Esophagus squamous epithelium (tissue), 4 donors: ENCODE results near the gene OR2M2.

ENCODE experiments used
- CTCF ChIP-seq, 6 experiments: fragments of 450-650 bp in 4 of 6; fragments of 200-600 bp in 2 of 6; sonication (generic) in 2 of 6; IDR thresholded peaks; one replicate each; pipeline ENCODE4 v1.5.1; 2016 to 2019; ENCODE audit warnings: antibody characterized with exemption in 6 of 6, mild to moderate bottlenecking in 4 of 6, moderate library complexity in 4 of 6
- POLR2A ChIP-seq, 4 donors: fragments of 450-650 bp; IDR thresholded peaks; one replicate each; pipeline ENCODE4 v1.6.1; 2017; ENCODE audit warnings: antibody characterized with exemption in 4 of 4, mild to moderate bottlenecking in 4 of 4, moderate library complexity in 3 of 4

DNA sequence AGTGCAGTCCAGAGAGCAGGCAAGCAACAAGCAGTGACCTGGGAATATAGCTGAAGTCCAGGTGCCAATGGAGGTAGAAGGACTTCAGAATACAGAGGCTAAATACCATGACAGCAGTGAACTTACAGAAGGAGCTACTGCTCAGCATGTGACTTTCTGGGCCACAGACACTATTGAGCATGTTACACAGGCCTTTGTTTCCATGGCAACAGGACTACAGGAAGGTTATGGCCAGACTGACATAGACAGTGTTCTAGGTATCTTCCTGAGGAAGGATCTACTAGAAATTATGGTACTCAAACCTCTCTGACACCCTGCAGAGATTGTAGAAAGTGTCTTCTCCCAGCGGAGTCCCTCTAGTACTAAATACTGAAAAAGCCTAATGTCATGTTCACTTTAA lies 18.7 kb upstream of the OR2M2 start:
- TF ChIP-seq CTCF (IDR thresholded peaks at IDR 0.05) (no peak), POLR2A (IDR thresholded peaks at IDR 0.05) (no peak)
